Ramos (cell line): ENCODE measurements around the gene VTI1B.
"Not testable (repeated sequence)": the region's sequence is repeated elsewhere in the genome, so short reads cannot be mapped to it uniquely, and the experiment has no call there.

Source experiments
- in situ Hi-C: fragments of 300-500 bp; cut with MboI; formaldehyde crosslinking; loops from one replicate; pipeline ENCODE4 v1.14.3; 2022; ENCODE audit warnings: low sequenced_read_pairs; ENCODE audit not compliant: unreplicated experiment

Gene VTI1B, protein sequence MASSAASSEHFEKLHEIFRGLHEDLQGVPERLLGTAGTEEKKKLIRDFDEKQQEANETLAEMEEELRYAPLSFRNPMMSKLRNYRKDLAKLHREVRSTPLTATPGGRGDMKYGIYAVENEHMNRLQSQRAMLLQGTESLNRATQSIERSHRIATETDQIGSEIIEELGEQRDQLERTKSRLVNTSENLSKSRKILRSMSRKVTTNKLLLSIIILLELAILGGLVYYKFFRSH

DNA sequence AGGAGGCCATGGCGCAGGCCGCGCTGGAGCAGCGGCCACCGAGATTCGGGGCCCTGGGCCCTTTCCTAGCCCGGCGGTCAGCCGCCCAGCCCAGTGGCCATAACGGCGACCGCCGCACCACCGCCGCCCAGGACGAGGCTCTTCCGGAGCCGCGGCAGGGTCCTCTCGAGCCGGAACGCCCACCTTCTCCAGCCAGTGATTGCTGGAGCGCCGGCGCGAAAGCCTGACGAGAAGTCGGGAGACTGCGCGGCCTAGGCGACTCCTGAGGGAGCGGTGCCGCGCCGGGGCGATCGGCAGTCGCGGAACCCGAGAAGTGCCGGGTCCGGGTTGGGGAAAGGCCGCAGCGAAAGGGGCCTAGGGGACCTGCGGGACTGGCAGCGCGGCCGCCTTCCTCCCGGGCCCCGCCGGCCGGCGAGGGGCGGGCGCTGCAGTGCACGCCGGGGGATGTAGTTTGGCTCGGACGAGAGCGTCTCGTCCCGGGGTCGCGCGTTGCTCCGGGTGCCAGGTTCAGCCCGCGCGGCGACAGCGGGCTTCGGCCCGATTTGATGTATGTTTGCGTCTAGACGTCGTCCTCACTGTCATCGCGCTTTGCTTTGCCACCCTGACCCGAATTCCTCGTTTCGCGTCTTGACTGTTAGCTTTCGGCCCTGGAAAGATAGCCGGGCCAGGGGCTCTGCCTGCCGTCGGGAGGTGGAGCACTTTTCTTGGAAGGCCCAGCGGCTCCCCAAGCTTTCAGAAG, at the start of gene VTI1B:
VTI1B (minus strand) TSS at position 153 of the 739 bp plus-strand sequence; CDS start at position 10, 143 bp downstream.
- in situ Hi-C loops = no loop called here

DNA sequence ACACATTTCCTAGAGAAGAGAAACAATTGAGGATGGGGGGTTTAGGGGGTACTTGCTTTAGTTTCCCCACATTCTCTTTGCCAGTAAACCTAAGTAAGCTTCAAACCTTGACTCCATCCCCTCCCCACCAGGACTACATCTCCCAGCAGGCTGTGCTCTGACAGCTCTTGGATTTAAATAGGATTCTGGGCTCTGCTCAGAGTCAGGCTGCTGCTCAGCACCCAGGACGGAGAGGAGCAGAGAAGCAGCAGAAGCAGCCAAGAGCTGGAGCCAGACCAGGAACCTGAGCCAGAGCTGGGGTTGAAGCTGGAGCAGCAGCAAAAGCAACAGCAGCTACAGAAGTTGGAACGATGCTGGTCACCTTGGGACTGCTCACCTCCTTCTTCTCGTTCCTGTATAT, 47.9 kb upstream of the VTI1B start:
- in situ Hi-C loops = no loop called here

DNA sequence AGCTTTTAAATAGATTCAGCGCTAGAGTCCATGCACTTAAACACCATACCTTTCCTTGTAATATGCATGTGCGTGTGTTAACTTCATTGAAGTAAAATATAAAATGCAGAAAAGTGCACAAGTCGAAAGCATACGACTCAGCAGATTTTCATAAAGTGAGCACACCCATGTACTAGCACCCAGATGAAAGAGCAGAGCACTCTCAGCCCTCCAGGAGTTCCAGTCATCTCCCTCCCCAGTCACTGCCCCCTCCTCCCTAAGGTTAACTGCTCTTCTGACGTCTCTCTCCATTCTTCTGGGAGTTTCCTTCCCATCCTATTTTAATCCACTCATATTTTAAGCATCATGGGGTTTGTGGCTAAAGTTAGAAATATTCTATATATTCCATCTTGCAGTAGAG, 47.4 kb upstream of the VTI1B start:
- in situ Hi-C loops = no loop called here

DNA sequence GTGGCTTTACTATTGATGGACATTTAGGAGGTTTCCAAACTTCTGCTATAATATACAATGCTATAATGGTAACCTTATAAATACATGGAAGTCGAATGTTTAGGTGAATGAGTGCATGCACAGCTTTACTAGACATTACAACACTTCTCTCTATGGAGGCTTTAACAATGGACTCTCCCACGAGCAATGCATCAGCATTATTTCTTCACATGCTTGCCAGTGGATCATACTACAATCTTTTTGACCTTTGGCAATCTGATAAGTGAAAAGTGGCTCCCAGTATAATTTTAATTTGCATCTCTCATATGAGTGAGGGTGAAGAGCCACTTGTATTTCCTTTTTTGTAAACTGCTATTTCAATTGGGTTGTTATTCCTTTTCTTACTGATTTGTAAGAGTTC, 45.4 kb upstream of the VTI1B start:
- in situ Hi-C loops = no loop called here

DNA sequence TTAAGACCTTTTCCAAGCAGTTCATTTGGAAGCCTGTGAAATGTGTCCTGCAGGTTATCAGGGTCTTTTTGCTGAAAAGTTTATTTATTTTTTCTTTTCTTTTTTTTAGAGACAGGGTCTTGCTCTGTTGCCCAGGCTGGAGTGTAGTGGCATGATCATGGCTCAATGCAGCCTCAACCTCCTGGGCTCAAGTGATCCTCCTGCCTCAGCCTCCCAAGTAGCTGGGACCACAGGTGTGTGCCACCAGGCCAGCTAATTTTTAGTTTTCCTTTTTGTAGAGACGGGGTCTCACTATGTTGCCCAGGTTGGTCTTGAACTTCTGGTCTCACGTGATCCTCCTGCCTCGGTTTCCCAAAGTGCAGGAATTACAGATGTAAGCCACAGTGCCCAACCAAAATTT, 45.0 kb upstream of the VTI1B start:
- in situ Hi-C loops = not testable (repeated sequence)

DNA sequence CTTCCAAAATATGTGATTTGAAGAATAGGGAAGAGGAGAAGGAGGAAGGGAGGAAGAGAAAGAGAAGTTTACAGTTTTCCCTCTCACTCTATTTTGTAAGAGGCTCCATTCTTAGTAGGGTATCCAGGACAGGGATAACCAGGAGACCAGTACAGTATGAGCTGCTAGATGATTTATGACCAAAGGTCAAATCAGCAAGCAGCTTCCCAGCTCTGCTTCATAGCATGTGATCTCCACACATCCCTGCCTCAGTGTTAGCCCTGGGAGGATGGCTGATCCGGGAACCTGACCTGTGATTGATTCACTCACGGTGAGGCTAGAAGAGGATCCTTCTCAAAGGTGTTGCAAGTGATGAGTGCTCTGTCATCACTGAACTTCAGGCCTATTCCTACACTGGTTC, 43.8 kb upstream of the VTI1B start:
- in situ Hi-C loops = no loop called here

DNA sequence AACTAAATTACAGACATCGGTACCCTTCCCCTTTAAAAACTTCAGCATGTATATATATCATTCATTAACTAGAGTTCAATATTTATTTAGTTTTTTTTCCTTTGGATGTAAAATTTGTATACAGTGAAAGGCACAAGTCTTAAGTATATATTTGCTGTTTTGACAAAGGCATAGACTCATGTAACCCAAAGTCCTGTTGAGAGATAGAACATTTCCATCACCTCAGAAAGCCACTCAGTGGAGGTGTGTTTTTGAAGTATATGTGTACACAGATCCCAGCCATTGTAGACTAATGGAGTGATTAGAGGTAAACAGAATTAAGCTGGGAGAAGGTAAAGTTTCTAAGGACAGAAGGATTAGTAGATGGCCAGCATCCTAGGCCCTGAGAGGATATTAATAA, 42.6 kb upstream of the VTI1B start:
- in situ Hi-C loops = no loop called here

DNA sequence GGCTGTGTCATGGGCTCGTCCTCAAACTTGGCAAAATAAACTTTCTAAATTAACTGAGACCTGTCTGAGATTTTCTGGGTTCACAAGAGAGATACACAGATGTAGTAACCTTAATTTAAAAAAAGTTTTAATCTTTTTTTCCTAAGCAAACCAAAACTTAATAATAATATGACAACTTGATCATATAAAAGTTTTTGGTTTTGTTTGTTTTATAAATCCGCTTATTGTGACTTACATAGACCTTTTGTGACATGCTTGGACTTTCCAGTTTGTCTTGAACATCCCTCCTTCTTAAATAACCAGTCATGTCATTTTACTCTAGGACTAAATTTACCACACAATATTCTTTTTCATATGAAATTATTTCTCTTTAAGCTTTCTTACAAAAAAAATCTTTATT, 35.8 kb upstream of the VTI1B start:
- in situ Hi-C loops = no loop called here

DNA sequence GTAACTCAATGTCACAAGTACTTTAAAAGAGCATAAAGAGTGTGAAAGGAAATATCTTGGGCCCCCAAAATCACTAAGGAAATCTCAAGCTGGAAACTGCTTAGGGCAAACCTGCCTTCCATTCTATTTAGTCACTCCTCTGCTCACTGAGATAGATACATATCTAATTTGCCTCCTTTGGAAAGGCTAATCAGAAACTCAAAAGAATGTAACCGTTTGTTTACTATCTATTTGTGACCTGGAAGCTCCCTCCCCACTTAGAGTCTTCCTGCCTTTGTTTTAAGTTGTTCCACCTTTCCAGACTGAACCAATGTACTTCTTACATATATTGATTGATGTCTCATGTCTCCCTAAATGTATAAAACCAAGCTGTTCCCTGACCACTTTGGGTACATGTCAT, 35.4 kb upstream of the VTI1B start:
- in situ Hi-C loops = loop anchor here (10.0 kb wide), 2 partner anchors 125 to 285 kb away; no protein-coding TSS in a partner anchor

DNA sequence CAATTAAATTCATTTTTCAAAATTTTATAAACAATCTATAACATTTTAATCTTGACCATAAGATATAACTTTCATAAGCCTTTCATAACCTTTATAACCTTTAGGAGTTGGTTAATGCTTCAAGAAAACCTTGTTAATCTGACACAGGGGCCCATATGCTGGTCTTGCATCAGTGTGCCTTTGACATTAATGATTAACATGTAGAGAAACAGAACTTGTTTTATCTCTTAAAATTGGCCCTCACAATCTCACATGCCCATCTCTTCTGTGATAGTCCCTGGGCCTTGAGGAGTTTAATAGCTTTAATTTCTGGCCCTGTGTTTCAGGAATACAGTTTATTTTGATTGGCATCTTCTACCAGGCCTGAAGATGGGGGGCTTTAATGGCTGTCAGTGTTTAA, 34.9 kb upstream of the VTI1B start:
- in situ Hi-C loops = loop anchor here (10.0 kb wide), 2 partner anchors 125 to 285 kb away; no protein-coding TSS in a partner anchor

DNA sequence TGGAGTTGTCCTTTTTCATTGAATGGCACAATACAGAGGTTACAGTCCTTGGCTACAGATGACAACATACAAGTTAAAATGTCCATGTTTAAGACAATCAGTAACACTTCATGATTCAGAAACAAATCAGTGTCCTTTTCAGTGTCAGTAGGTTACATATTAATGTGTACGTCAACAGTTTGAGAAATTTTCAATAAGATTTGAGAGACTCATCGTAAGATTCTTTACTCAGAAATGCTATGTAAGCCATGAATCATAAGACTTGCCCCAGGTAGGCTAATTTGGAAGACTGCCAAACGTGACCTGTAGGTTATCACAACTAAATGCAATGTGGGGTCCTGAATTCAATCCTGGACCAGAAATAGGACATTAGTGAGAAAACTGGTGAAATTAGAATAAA, 30.8 kb upstream of the VTI1B start:
- in situ Hi-C loops = loop anchor here (10.0 kb wide), 2 partner anchors 120 to 280 kb away; no protein-coding TSS in a partner anchor

DNA sequence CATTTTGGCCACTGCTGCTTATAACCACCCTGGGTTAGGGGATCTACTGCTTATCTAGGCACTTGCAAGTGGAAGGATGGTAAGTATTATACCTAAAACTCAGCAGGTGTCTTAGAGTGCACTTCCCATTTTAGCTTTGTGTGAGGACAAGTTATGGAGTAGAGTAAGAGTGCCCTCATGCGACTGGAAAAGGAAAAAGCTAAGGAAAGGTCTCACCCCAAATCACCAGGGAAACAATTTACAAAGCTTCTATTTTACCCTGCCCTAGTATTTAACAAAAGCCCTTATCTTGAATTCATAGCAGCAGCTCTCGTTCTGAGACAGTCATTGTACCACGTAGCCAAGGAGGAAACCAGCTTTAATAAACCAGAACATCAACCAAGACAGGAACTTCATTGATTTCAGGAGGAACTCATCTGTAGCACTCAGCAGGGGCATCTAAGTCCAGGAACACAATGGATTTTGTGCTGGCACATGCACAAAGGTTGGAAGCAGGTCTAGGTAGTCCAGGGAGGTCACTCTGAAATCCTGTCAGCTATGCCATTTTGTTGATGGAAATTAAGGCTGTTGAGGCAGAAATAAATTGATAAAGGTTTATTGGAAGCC, 30.2 kb upstream of the VTI1B start:
- in situ Hi-C loops = loop anchor here (10.0 kb wide), 2 partner anchors 120 to 280 kb away; no protein-coding TSS in a partner anchor

DNA sequence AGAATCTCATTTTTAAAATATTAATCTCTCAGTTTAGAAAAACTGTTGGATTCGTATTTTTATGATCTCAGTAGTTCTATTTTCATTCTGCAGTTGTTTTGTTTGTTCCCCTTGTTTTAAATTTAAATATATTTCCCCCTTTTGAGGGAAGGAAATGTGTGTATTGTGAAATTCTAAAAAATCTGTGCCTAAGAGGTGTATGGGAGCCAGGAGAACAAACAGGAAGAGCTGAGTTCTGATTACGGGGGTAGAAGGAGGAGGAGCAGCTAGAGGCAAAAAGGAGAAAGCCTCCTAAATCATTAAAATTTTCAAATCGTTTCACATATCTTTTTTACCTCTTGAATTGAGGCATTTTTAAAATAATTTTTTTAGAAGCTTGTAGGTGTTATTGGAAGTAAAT, 29.6 kb upstream of the VTI1B start:
- in situ Hi-C loops = loop anchor here (10.0 kb wide), 2 partner anchors 119 to 279 kb away; no protein-coding TSS in a partner anchor

DNA sequence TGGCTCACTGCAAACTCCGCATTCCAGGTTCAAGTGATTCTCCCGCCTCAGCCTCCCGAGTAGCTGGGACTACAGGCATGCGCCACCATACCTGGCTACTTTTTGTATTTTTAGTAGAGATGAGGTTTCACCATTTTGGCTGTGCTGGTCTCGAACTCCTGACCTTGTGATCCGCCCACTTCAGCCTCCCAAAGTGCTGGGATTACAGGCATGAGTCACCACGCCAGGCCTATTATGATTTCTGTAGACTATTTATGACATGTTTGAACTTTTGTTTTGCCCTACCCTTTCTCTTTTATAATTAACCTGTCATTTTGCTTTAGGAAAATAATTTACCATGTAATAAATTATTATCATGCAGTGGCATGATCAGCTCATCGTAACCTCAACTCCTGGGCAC, 27.1 kb upstream of the VTI1B start, which contains the start of gene RDH12:
RDH12 (plus strand) TSS at position 395 of the 400 bp plus-strand sequence. CDS start 20,757 bp downstream, outside the sequence.
- in situ Hi-C loops = loop anchor here (10.0 kb wide), 2 partner anchors 117 to 277 kb away; no protein-coding TSS in a partner anchor

DNA sequence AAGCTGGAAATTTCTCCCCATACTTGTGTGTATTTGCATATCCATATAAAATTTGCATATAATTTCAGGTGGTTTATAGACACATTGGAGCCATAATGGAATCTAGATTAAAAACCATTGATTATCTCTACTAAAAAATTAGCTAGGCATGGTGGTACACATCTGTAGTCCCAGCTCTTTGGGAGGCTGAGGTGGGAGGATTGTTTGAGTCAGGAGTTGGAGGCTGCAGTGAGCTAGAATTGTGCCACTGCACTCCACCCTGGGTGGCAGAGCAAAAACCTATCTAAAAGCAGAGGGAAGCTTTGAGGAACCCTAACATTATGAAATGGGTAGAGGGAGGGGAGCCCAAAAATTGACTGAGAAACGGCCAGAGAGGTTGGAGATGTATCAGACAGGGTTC, 23.7 kb upstream of the VTI1B start:
- in situ Hi-C loops = no loop called here

DNA sequence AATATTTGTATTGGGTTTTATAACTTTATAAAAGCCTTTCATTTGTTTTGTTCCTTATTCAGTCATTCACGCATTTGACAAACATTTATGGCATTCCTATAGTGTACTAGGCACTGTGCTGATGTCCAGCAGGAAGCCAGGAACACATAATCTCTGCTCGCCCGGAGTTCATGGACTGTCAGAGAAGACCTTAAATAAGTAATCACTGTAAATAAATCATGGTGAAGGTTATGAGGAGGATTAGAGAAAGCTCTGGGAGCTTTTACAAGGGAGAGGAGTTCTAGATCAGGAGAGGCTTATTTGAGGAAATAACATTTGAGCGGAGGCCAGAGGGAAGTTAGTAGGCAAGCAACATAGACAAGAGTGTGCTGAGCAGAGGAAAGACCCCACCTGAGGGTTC, 22.6 kb upstream of the VTI1B start:
- in situ Hi-C loops = no loop called here

DNA sequence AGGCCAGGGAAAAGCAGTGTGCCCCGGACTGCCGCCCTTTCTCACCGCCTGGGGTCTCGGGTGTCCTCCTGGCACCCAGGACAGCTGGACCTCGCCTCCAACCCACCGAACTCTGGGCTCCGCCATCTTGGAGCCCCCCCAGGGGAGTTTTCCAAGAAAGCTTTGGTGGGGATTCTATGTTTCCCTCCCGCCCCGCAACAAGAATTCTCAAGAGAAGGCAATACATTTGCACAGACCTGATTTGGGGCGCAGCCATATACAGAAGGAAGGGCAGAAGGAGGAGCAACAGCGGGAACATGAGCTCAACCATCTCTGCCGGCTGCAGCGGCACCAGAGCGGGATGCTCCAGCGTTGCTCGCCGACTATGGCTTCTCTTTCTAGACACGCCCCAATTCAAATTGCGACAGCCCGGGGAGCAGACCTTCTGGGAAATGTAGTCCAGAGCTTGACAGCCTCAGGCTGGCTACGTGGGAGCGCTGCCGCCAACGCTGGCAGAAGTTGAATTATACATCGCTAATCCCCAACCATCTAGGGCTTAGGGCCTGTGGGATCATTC, 21.0 kb upstream of the VTI1B start, which contains the start of gene RDH11:
RDH11 (minus strand) TSS at position 371 of the 556 bp plus-strand sequence; CDS start at position 310, 61 bp downstream.
- in situ Hi-C loops = no loop called here

DNA sequence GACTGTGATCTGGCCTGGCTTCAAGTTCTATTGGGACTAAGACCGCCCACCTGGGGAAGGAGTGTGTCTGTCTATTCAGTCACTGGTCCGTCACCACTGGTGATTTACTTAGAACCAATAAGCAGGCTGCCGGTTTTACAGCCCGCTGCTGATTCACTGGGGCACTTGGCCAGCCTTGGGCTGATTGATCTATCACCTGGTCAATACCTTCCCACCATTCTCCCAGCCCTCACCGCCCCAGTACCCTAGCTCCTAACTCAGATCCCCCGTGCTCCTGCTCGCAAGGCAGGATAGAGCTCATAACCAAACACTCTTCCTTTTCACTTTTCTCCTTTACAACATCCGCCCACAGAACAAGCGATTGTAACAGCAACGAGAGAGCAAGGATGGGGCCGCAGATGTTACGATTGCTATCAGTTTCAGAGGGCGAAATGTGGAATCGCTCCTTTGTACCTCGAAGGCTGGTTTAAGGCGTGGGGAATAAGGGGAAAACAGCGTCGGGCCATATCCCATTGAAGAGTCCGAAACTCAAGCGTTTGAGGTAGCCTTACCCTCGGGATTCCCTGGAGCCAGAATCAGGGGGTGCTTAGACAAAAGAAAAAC, 20.5 kb upstream of the VTI1B start:
- in situ Hi-C loops = no loop called here

DNA sequence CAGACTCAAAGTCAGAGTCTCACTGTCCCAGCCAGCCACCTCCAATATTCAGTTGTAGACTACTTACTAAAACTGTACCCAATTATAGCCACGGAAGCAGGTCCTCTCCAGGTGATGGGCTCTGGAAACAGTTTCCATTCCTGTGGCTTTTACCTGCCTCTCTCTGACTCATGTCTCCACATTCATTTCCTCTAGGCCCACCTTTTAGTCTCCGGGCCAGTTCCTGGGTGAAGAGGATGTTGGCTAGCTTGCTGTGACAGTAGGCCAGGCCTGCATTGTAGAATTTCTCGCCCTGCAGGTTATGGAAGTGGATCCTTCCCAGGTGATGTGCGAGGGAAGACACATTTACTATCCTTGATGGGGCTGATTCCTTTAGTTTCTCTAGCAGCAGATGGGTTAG, 15.6 kb upstream of the VTI1B start:
- in situ Hi-C loops = no loop called here

DNA sequence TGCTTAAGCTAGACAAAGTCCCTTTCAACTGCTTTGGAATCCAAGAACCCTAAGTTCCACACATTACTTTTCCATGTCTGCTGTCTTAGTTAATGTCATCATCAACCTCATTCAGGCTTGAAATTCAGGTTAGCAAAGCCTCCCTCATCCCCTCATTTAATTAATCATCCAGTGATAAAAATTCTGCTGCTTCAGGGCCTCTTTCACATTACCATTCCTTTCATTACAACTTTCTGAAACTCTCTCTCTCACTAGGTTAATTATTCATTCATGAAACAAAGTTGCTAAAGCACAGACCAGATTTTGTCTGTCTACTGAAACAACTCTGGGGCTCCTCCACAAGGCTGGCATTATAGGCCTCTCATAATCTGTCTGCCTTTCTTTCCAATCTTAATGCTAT, 9.4 kb upstream of the VTI1B start:
- in situ Hi-C loops = no loop called here
